Stimulated activated naive CD8-positive, alpha-beta T cell treated with anti-CD3 and anti-CD28 coated beads, Interleukin-15, Interleukin-2, amounts not matched to agents 100 ng/mL and 50 ng/mL, for 24 hours (primary cell): ENCODE measurements around the gene P2RX1.

Experiments used
- H3K27ac Mint-ChIP-seq: one replicate; pipeline ENCODE4 v1.8.0; 2021; ENCODE audit warnings: mild to moderate bottlenecking, mixed read lengths
- H3K27me3 Mint-ChIP-seq: one replicate; pipeline ENCODE4 v1.8.0; 2021; ENCODE audit warnings: mixed read lengths
- H3K36me3 Mint-ChIP-seq: one replicate; pipeline ENCODE4 v1.8.0; 2021; ENCODE audit warnings: low read depth, mixed read lengths
- H3K4me1 Mint-ChIP-seq: one replicate; pipeline ENCODE4 v1.8.0; 2021; ENCODE audit warnings: low read depth, mixed read lengths
- H3K4me3 Mint-ChIP-seq: one replicate; pipeline ENCODE4 v1.8.0; 2021; ENCODE audit warnings: mild to moderate bottlenecking, mixed read lengths
- H3K9me3 Mint-ChIP-seq: one replicate; pipeline ENCODE4 v1.8.0; 2021; ENCODE audit warnings: mixed read lengths

Gene P2RX1

DNA sequence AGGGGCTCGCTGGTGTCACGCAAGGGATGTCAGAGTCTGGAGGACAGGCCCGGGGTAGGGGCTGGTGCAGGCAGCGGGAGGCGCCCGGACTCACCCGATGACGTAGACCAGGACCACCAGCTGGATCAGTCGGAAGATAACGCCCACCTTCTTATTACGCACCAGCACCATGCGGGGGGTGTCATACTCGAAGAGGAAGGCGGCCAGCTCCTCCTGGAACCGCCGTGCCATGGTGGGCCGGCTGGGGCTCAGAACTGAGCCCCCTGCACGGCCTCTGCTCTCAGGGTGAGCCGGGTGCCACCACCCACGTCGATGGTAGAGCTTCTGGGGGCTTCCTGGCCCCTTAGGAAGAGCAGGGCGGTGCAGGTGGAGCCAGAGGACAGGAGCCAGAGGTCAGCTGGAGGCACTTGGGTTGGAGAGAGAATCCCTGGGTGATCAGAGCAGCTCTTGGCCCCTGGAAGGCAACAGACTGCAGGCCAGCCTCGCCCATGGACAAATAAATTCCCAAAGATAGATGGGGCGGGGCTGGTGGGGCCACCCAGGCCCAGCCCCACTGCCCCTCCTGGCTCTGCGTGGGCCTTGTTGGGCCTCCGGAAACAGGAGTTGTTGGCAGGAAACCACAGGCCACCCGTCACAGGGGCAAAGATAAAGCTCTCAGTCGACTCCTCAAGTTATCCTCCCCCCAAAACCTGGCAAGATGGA, at the start of gene P2RX1:
P2RX1 (minus strand) TSS at position 471 of the 702 bp plus-strand sequence; CDS start at position 231, 240 bp downstream.
- Mint-ChIP-seq H3K4me1 (peaks cover 53% of the 10 kb centered on the region), H3K9me3 (no peaks in the 10 kb centered on the region), H3K27me3 (no peaks in the 10 kb centered on the region), H3K27ac (peak within 1 kb of the TSS; percentile 74), H3K4me3 (peak within 1 kb of the TSS; percentile 75), H3K36me3 (no peaks in the 10 kb centered on the region)

DNA sequence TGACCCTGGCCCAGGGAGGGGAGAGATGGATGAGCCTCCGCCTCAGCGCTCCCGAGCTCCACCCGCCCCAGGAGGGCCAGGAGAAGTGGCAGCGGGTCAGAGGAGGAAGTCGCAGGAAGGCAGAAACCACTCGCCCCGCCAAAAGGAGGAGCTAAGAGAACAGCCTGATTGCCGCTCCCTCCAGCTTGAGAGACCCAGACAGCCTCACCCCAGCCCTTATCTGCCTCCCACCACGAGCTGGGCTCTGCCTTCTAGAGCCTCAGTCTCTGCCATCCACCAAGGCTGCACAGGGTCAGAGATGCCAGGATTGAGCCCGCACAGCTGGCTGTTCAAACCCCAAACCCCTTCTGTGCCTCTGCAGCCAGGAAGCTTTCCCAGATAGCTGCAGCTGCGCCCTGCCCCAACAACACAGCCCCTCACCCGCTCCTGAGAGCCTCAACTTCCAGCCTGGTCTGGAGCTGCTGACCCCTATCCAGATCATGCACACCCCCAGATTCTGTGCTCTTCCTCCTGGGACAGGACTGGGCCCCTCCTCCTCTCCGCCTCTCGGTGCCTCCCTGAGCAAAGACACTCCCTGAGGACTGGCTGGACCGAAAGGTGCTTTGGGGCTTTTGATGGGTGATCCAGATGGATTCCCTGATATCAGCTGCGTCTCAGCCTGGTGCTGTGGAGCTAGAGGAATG, 49.0 kb upstream of the P2RX1 start:
- H3K4me1 Mint-ChIP-seq = peaks cover 57% of the 10 kb centered on the region
- no peaks in the 10 kb centered on the region for H3K9me3 Mint-ChIP-seq
- peak overlapping the region; percentile 83 for H3K27ac Mint-ChIP-seq
- no peaks in the 10 kb centered on the region for H3K27me3 Mint-ChIP-seq
- peak overlapping the region; percentile 88 for H3K4me3 Mint-ChIP-seq
- no peaks in the 10 kb centered on the region for H3K36me3 Mint-ChIP-seq

DNA sequence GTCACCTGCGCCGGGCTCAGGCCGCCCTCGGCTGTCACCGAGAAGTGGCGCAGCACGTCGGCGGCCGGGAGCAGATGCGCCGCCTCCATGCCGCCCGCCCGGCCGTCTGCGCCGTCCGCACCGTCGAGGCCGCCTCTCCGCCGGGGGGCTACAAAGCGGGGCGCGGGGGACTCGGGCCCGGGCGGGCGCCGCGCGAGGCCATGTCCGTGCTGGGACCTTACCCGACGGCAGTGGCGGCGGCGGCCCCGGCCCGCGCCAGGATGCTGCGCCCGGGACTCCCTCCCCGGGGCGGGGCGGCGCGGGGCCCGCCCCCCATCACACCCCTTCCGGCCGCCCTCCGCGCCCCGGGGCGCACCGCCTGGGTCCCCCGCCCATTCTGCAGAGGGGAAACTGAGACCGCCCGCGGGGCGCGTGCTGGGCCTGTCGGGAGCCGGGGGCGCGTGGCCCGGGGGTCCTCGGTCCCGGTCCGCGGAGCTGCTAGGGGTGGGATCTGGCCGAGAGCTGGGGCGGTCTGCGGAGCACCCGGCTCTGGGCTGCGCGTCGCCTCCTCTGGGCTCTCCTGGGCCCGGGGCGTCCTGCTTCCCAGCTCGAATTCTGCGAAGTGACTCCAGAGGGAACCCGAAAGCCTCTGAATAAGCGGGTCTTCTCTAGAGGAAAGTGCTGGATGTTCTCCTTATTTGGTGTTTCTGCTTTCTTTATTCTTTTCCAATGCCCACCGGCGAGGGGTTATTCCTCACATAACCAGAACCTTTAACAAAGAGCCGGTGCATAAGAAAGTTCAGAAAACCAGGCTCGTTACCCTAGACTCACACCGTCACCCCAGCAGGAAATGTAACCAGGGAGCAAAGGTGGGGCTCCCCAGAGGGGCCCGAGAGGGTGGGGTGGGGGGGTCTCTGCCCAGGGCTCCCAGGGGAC, 48.2 kb upstream of the P2RX1 start, which contains the start of gene ATP2A3:
ATP2A3 (minus strand) TSS at position 235 of the 915 bp plus-strand sequence; CDS start at position 89, 146 bp downstream.
- H3K27ac Mint-ChIP-seq = peak within 1 kb of the TSS; percentile 83
- H3K4me3 Mint-ChIP-seq = peak within 1 kb of the TSS; percentile 88
- H3K4me1 Mint-ChIP-seq = peaks cover 65% of the 10 kb centered on the region
- H3K9me3 Mint-ChIP-seq = no peaks in the 10 kb centered on the region
- no peaks in the 10 kb centered on the region for H3K27me3 Mint-ChIP-seq
- no peaks in the 10 kb centered on the region for H3K36me3 Mint-ChIP-seq

DNA sequence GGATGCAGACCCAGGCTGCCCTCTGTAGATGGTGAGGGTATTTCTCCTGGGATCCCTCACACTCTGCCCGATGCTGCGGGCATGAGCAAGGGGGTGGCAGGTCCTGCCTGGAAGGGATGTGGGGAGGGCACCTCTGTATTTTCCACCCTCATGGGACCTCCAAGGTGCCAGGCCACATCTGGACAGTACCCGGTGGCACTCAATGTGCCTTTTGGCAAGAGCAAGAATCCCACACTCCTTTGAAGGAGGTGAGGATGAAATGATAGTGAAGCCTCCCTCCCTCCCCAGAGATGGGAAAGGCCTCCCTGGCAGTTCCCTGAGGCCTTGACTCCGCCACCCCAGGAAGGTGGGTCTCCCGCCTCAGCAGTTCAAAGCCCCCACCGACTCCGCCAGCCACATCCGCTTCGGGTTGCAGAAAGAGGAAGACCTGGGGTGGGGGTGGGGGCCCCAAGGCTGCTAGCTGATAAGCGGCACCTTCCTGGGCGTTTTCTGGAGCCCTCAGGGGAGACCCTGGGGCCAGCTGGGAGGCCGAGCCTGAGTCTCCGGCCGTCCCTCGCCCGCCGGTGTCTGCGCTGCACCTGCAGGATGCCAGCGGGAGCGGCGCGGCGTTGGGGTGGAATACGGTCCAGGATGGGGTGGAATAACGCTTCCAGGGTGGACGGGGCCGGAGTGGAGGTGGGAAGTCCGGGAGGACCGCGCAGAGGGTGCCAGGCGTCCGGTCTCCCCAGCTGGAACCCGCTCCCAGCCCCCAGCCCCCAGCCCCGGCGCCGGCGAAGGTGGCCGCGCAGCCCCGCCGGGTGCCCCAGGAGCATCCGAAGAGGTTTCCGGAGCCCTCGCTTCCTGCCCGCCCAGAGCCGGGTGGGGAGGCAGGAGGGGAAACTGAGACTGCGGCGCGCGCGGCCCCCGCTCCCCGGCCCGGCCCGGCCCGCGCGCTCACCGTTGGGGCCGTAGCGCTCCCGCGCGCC, 47.3 kb upstream of the P2RX1 start:
- Mint-ChIP-seq H3K27ac (peak overlapping the region; percentile 80), H3K36me3 (peaks cover 4% of the 10 kb centered on the region), H3K9me3 (no peaks in the 10 kb centered on the region), H3K27me3 (no peaks in the 10 kb centered on the region), H3K4me1 (peaks cover 64% of the 10 kb centered on the region), H3K4me3 (peak overlapping the region; percentile 88)

DNA sequence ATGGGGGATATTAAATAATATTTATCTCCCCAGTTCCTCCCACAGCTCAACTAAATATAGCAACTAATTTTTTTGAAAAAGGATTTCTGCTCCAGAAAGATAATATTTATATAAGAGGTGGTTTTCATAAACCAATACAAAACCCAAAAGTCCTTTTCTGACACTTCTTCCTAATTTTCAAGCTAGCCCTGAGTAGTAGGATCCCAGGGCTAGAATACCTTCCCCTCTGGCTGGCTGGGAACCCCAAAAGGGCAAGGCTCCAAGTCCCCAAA, 46.6 kb upstream of the P2RX1 start:
- Mint-ChIP-seq H3K4me1 (peaks cover 67% of the 10 kb centered on the region), H3K36me3 (peaks cover 4% of the 10 kb centered on the region), H3K4me3 (peak overlapping the region; percentile 88), H3K9me3 (no peaks in the 10 kb centered on the region), H3K27ac (peak overlapping the region; percentile 80), H3K27me3 (no peaks in the 10 kb centered on the region)

DNA sequence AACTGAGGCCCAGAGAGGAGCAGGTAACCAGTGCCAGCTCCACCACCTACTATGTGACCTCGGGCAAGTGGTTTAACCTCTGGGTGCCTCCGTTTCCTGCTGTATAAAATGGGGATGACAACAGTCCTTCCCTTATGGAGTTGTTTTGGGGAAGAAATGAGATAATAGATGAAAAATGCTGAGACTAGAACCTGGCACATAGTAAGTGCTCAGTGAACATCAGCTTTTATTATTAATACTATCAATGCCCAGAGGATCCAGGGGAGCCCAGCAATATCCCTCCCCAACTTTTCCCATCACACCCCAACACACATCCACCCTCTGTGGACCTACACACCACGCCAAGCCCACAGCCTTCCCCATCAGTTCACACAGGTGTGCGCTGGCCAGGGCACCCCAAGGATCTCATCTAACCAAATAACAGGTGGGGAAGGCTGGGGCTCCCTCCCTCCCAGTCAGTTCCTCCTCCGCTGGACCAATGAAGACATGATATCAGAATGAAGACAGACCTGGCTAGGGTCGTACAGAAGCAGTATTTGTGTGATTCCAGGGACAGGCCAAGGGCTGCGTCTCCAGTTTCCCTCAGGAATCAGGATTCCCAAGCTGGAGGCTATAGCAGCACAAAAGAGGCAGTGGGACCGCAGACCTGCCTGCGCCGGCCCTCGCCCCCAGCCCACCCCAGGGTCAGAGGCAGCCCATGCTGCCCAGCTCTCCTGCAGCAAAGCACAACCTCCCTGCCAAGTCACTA, 46.1 kb upstream of the P2RX1 start:
- H3K4me1 Mint-ChIP-seq = peaks cover 68% of the 10 kb centered on the region
- H3K36me3 Mint-ChIP-seq = peaks cover 4% of the 10 kb centered on the region
- peak overlapping the region; percentile 88 for H3K4me3 Mint-ChIP-seq

DNA sequence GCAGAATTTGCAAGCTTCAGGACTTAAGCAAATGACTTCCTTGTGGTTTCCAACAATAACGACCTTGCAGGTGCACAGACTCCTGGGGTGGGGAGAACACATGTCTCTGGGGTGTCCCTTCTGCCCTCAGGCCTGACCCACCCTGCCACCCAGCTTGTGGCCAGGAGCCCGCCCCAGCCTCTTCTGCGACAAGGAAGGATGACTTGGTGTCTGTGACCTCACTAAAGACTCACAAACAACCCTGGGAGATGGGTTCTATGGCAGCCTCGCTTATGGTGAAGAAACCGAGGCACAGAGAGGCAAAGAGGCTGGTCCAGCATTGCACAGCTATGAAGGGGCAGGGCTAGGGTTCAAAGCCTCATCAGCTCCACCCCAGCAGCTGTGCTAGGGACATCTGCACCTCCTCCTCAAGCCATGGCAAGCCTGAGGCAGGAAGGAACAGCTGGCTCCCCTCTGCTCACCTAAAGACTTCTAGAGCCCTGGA, 45.3 kb upstream of the P2RX1 start:
- H3K27ac Mint-ChIP-seq = peak overlapping the region; percentile 56
- peaks cover 71% of the 10 kb centered on the region for H3K4me1 Mint-ChIP-seq
- no peaks in the 10 kb centered on the region for H3K9me3 Mint-ChIP-seq
- H3K4me3 Mint-ChIP-seq = peak overlapping the region; percentile 88
- peaks cover 9% of the 10 kb centered on the region for H3K36me3 Mint-ChIP-seq
- H3K27me3 Mint-ChIP-seq = no peaks in the 10 kb centered on the region

More for the DNA sequence above, 46.1 kb upstream of the P2RX1 start:
- H3K27me3 Mint-ChIP-seq = no peaks in the 10 kb centered on the region
- no peaks in the 10 kb centered on the region for H3K9me3 Mint-ChIP-seq
- peak overlapping the region; percentile 56 for H3K27ac Mint-ChIP-seq

DNA sequence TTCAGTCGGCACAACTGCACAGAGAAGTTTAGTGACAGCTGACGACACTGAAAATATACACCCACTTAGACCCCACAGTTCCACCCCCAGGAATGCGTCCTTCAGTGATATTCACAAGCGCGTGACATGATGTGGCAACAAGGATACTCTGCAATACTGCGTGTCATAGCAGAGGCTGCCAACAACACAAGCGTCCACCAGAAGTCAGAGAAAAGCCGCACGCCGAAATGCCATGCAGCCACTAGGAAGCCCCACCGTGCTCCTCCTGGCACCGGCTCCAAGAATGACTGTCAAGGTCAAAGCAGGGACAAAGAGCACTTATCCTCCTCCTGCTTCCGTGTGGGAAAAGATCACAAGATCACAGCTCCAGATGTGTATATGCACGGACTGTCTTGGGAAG, 44.5 kb upstream of the P2RX1 start:
- Mint-ChIP-seq H3K27ac (peak overlapping the region; percentile 55), H3K36me3 (peaks cover 9% of the 10 kb centered on the region), H3K27me3 (no peaks in the 10 kb centered on the region), H3K4me3 (peak overlapping the region; percentile 54), H3K4me1 (peaks cover 75% of the 10 kb centered on the region), H3K9me3 (no peaks in the 10 kb centered on the region)

DNA sequence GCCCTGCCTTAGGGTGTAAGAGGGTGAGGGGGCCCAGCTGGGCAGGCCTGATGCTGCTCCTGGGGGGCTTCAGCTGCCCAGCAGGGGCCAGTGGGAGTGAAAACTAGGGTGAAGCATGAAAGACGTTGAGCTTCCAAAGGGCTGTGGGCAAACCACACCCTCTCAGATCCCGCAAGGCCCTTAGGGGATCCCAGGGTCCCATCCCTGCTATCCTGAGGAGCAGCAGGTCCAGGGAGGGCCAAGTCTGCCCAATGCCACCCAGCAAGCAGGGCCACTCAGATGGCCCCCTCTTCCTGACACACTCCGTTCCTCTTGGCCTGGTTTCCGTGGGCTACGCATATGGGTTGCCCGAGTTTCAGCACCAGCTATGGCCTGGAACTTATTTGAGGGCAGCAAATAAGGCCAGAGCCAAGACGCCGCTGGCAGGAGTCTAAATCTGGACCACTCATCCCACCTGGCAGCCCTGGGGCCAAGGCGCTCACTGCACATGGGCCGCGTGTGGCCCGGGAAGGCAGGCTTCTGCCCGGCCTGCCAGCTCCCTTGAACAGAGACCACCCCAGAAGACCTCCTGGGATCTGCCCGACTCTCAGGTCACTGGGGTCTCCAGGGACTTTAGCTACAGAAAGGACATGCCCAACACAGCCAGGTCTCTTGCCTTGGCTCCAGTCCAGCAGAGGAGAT, 43.8 kb upstream of the P2RX1 start:
- H3K4me1 Mint-ChIP-seq = peaks cover 72% of the 10 kb centered on the region
- peak overlapping the region; percentile 54 for H3K4me3 Mint-ChIP-seq
- H3K27me3 Mint-ChIP-seq = no peaks in the 10 kb centered on the region
- H3K36me3 Mint-ChIP-seq = peaks cover 9% of the 10 kb centered on the region
- no peaks in the 10 kb centered on the region for H3K9me3 Mint-ChIP-seq
- peak overlapping the region; percentile 55 for H3K27ac Mint-ChIP-seq

DNA sequence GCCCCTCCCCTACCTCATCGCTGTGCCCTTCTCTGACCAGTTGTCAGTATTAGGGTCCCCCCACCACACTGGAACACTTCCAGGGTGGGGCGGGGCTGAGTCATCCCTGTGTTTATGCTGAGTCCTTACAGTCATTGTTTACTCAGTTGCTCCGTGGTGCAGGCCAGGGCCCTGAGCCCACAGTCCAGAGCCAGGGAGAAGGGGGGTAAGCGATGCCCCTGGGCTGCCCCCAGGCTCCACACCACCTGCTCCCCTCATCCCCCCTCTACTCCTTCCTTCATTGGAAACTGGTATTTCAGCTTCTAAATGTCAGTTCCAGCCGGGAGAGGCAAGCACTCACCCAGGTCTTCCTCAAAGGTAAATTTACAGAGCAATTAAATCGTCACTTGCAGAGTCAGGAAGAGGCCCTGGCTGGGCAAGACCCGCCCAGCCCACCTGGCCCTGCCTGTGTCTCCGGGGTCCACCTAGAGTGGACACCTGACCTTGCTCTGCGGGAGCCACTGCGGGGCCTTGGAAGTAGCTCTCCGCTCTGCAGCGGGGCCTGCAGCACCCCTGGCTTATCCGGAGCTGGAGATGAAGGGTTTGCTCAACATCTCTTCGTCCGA, 43.1 kb upstream of the P2RX1 start:
- peaks cover 72% of the 10 kb centered on the region for H3K4me1 Mint-ChIP-seq
- no peaks in the 10 kb centered on the region for H3K9me3 Mint-ChIP-seq
- peak overlapping the region; percentile 76 for H3K27ac Mint-ChIP-seq
- H3K36me3 Mint-ChIP-seq = peaks cover 9% of the 10 kb centered on the region
- H3K27me3 Mint-ChIP-seq = no peaks in the 10 kb centered on the region
- no peak overlapping the region for H3K4me3 Mint-ChIP-seq

DNA sequence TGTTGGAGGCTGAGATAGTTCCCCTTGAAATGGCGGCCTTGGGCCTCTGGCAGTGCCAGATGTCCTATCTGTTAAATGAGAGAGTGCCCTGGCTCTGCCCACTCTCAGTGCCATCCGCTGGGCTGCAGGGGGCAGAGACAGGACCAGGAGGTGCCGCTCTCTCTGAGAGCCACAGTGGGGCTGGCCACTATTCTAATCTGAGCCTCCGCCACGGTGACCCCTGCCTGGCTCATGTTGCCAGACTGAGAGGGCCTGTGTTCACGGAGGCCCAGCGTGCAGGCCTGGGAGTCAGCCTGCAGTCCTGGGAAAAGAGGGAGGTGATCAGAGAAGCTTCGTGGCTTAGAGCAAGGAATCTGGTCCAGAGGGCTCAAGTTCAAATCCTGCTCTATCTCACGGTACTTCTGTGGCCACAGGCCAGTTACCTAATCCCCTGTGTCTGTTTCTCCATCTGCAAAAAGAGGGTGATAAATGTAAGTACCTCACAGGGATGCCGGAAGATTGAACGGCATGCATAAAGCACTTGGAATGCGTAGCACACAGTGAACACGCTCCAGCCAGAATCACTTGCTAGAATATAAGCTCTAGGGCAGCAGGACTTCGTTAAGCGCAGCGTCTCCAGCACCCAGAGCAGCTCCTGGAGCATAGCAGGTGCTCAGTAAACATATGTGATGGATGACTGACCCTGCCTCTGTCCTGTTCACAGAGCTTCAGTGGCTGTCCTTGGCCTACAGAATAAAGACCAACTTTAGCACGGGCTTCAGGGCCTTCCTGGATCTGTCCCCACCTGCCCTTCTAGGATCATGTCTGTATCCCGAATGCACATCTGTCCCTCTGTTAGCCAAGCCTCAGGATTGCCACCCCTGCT, 41.7 kb upstream of the P2RX1 start:
- Mint-ChIP-seq H3K36me3 (peaks cover 9% of the 10 kb centered on the region), H3K4me1 (peaks cover 69% of the 10 kb centered on the region), H3K27ac (no peak overlapping the region), H3K27me3 (no peaks in the 10 kb centered on the region), H3K4me3 (no peak overlapping the region), H3K9me3 (no peaks in the 10 kb centered on the region)

DNA sequence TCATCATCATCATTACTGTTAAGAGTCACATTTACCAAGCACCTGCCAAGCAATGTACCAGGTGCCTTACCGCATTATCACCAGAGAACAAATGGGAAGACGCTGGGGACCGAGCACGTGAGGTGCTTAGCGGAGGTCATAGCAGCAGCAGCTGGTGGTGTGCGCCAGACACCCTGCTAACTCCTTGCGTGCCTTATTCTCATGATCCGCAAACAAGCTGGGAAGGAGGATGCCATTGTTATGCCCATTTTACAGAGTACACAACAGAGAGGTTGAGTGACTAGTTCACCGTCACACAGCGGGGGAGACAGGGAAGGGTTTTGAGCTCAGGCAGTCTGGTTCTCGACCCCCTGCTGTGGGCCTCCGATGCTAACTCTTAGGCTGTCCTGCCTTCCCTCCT, 40.7 kb upstream of the P2RX1 start:
- Mint-ChIP-seq H3K27me3 (no peaks in the 10 kb centered on the region), H3K36me3 (peaks cover 9% of the 10 kb centered on the region), H3K9me3 (no peaks in the 10 kb centered on the region), H3K27ac (peak overlapping the region; percentile 82), H3K4me1 (peaks cover 59% of the 10 kb centered on the region), H3K4me3 (no peak overlapping the region)
